Measurements from ENCODE around the gene PEAK1. TPM values are rescaled to one million over a fixed set of nuclear protein-coding genes. Genes with fewer than 3 reads are reported as not detected.

The PEAK1 gene
- total and polyA plus RNA-seq, 9 of the 15 experiments (the other 6 are each of a cell fraction or from before 2014, with no cell fraction given): 0.99 to 22.4 (median 10.8) TPM

- TF ChIP-seq ZFP91 (CRISPR knock-in tag; IDR thresholded peaks at IDR 0.05): no peak
- no peak for TF ChIP-seq CREB1 (IDR thresholded peaks at IDR 0.05)
- TF ChIP-seq CREB1 (CRISPR knock-in tag; IDR thresholded peaks at IDR 0.05): no peak
- TF ChIP-seq MAZ (CRISPR knock-in tag; conservative IDR thresholded peaks at IDR 0.05 in 1 of 2, IDR thresholded peaks at IDR 0.05 in 1 of 2): no peak
- no peak for TF ChIP-seq RCOR1 (IDR thresholded peaks at IDR 0.05; ENCODE audit: borderline replicate concordance in 1 of 2, low read depth in 2 of 2, low read length in 2 of 2)
- no peak for TF ChIP-seq ESRRA (IDR thresholded peaks at IDR 0.05; ENCODE audit: borderline replicate concordance, low read depth)
- no peak for TF ChIP-seq ZNF431 (CRISPR knock-in tag; IDR thresholded peaks at IDR 0.05)
- TF ChIP-seq POU5F1 (IDR thresholded peaks at IDR 0.05; ENCODE audit: borderline replicate concordance, low read depth, low read length, partially characterized antibody): no peak
- TF ChIP-seq, protein P1, sequence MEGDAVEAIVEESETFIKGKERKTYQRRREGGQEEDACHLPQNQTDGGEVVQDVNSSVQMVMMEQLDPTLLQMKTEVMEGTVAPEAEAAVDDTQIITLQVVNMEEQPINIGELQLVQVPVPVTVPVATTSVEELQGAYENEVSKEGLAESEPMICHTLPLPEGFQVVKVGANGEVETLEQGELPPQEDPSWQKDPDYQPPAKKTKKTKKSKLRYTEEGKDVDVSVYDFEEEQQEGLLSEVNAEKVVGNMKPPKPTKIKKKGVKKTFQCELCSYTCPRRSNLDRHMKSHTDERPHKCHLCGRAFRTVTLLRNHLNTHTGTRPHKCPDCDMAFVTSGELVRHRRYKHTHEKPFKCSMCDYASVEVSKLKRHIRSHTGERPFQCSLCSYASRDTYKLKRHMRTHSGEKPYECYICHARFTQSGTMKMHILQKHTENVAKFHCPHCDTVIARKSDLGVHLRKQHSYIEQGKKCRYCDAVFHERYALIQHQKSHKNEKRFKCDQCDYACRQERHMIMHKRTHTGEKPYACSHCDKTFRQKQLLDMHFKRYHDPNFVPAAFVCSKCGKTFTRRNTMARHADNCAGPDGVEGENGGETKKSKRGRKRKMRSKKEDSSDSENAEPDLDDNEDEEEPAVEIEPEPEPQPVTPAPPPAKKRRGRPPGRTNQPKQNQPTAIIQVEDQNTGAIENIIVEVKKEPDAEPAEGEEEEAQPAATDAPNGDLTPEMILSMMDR (IDR thresholded peaks at IDR 0.05 in 2 of 3, conservative IDR thresholded peaks at IDR 0.05 in 1 of 3; ENCODE audit: insufficient read depth in 2 of 3, low read depth in 1 of 3, low read length in 3 of 3): no peak
These were observed 239.1 kb downstream of the PEAK1 start (continued) for GRCh38 chr15:77180757-77181156.

All from K562 (cell line).